Activated B cell treated with CpG ODN at 0.5 μM for 24 hours (primary cell): Measurements from ENCODE around the gene GNPTAB. TPM values are rescaled to one million over a fixed set of nuclear protein-coding genes. Genes with fewer than 3 reads are reported as not detected.
"Not testable (repeated sequence)": the region's sequence is repeated elsewhere in the genome, so short reads cannot be mapped to it uniquely, and the experiment has no call there.

Experiments
- ATAC-seq: fragments of 200-7000 bp; cut with Tn5 transposase; one replicate; pipeline ENCODE4 v1.10.0; 2021; ENCODE audit warnings: low read depth, mild to moderate bottlenecking, moderate library complexity
- CTCF ChIA-PET: fragments of 350-600 bp; sonication (Branson Sonifier 250); formaldehyde crosslinking; loops from one replicate; lab custom pipeline; 2021; ENCODE audit warnings: antibody characterized with exemption; lab: Charles Lee
- POLR2A ChIA-PET: fragments of 350-600 bp; sonication (Branson Sonifier 250); formaldehyde crosslinking; loops from one replicate; lab custom pipeline; 2021; ENCODE audit warnings: antibody characterized with exemption; lab: Charles Lee
- DNase-seq: peaks from one replicate; pipeline ENCODE4 v3.0.0; 2022
- H3K27ac Mint-ChIP-seq: one replicate; pipeline ENCODE4 v1.8.0; 2020; ENCODE audit warnings: mixed read lengths
- H3K27me3 Mint-ChIP-seq: one replicate; pipeline ENCODE4 v1.8.0; 2021; ENCODE audit warnings: mixed read lengths
- H3K36me3 Mint-ChIP-seq: one replicate; pipeline ENCODE4 v1.8.0; 2021; ENCODE audit warnings: low read depth, mixed read lengths
- H3K4me1 Mint-ChIP-seq: one replicate; pipeline ENCODE4 v1.8.0; 2021; ENCODE audit warnings: mixed read lengths
- H3K4me3 Mint-ChIP-seq: one replicate; pipeline ENCODE4 v1.8.0; 2020; ENCODE audit warnings: mild to moderate bottlenecking, mixed read lengths
- H3K9me3 Mint-ChIP-seq: one replicate; pipeline ENCODE4 v1.8.0; 2020; ENCODE audit warnings: mixed read lengths
- intact Hi-C: fragments of 100-400 bp; cut with micrococcal nuclease; formaldehyde crosslinking; loops from one replicate; pipeline ENCODE4 v1.15.1; 2024
- total RNA-seq: library from RNA; stranded (reverse); gene quantifications from 2 replicates; pipeline ENCODE4 v1.2.3, GENCODE V29; 2022
- TF ChIP-seq, protein P1 (sequence below): fragments of 200-600 bp; IDR thresholded peaks from one replicate; pipeline ENCODE4 v1.8.0; 2022; ENCODE audit warnings: antibody characterized with exemption, mild to moderate bottlenecking

Gene GNPTAB
- total RNA-seq, 1 donor from 2014 or later, result 41.8 TPM

- ChIA-PET POLR2A (interaction anchor here (0.6 to 0.7 kb wide), 2 partner anchors 91 to 233 kb away, joined by 3 to 4 read pairs; no protein-coding TSS in a partner anchor), CTCF (no interaction called here)
- no peak within 1 kb of the TSS for H3K4me3 Mint-ChIP-seq
- H3K9me3 Mint-ChIP-seq, result no peaks in the 10 kb centered on the region
- TF ChIP-seq, protein P1, sequence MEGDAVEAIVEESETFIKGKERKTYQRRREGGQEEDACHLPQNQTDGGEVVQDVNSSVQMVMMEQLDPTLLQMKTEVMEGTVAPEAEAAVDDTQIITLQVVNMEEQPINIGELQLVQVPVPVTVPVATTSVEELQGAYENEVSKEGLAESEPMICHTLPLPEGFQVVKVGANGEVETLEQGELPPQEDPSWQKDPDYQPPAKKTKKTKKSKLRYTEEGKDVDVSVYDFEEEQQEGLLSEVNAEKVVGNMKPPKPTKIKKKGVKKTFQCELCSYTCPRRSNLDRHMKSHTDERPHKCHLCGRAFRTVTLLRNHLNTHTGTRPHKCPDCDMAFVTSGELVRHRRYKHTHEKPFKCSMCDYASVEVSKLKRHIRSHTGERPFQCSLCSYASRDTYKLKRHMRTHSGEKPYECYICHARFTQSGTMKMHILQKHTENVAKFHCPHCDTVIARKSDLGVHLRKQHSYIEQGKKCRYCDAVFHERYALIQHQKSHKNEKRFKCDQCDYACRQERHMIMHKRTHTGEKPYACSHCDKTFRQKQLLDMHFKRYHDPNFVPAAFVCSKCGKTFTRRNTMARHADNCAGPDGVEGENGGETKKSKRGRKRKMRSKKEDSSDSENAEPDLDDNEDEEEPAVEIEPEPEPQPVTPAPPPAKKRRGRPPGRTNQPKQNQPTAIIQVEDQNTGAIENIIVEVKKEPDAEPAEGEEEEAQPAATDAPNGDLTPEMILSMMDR, result no peak
- H3K27ac Mint-ChIP-seq, result no peak within 1 kb of the TSS
- DNase-seq, result no peak
- intact Hi-C loops, result no loop called here
- H3K27me3 Mint-ChIP-seq, result no peaks in the 10 kb centered on the region
- no peak for ATAC-seq
- H3K36me3 Mint-ChIP-seq, result peaks cover 45% of the 10 kb centered on the region
- peaks cover 31% of the 10 kb centered on the region for H3K4me1 Mint-ChIP-seq
Observed at GRCh38 chr12:101738920-101739665, 91.7 kb downstream of the GNPTAB start, which contains the start of gene SYCP3. SYCP3 (minus strand) TSS chr12:101739462; CDS start chr12:101737935, 1,527 bp downstream.

- Mint-ChIP-seq H3K9me3 (no peaks in the 10 kb centered on the region), H3K36me3 (peaks cover 46% of the 10 kb centered on the region), H3K27me3 (no peaks in the 10 kb centered on the region), H3K4me3 (no peak overlapping the region), H3K27ac (no peak overlapping the region), H3K4me1 (peaks cover 22% of the 10 kb centered on the region)
- ATAC-seq, result no peak
- POLR2A ChIA-PET, result no interaction called here
- DNase-seq, result no peak
- CTCF ChIA-PET, result interaction anchor here (0.6 kb wide), 1 partner anchor 334 kb away, joined by 4 read pairs; no protein-coding TSS in a partner anchor
- TF ChIP-seq, protein P1, result no peak
- intact Hi-C loops, result no loop called here
Observed at GRCh38 chr12:101737476-101737875, 93.3 kb downstream of the GNPTAB start.

DNA sequence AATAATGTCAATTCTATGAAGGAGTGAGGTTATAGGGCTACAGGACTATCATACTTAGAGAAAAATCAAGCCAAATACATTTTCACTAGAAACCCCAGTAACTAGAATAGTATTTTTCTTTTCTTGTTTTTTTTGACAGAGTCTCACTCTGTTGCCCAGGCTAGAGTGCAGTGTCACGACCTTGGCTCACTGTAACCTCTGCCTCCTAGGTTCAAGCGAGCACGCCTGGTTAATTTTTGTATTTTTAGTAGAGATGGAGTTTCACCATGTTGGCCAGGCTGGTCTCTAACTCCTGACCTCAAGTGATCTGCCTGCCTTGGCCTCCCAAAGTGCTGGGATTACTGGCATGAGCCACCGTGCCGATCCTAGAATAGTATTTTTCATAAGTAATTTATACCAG, 96.3 kb downstream of the GNPTAB start:
- ATAC-seq, DNase-seq, H3K27me3 Mint-ChIP-seq, H3K27ac Mint-ChIP-seq, H3K4me3 Mint-ChIP-seq, intact Hi-C loops, CTCF ChIA-PET, H3K9me3 Mint-ChIP-seq: not testable (repeated sequence)
- Mint-ChIP-seq H3K4me1 (peaks cover 16% of the 10 kb centered on the region), H3K36me3 (peaks cover 50% of the 10 kb centered on the region)
- POLR2A ChIA-PET, result interaction anchor here (1.4 kb wide), 1 partner anchor 36 kb away, joined by 5 read pairs; the partner anchor contains the start of gene CHPT1

DNA sequence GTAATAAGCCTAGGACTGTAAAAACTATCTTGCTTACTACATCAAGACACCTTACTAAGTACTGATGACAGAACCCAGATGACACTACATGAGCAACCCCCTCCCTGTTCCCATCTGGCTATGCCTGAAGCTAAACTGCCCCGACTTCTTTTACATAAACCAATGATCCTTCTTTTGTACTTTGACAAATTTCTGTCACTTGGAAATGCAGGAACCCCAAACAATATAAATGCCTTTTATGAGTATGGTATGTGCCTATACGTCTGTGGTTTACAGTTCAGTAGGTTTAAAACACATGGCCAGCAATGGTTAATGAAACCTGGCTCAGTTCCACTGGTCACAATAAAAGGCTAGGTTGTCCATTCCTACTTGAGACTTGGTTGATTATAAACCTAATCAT, 97.6 kb downstream of the GNPTAB start:
- DNase-seq (no peak), ATAC-seq (no peak)
- Mint-ChIP-seq H3K4me1 (peaks cover 16% of the 10 kb centered on the region), H3K9me3 (peaks cover 4% of the 10 kb centered on the region), H3K27me3 (no peaks in the 10 kb centered on the region), H3K4me3 (no peak overlapping the region), H3K36me3 (peaks cover 49% of the 10 kb centered on the region), H3K27ac (no peak overlapping the region)
- ChIA-PET POLR2A (interaction anchor here (1.2 to 1.4 kb wide), 2 partner anchors 11 to 35 kb away, joined by 5 read pairs; partner anchors contain the start of gene CHPT1), CTCF (no interaction called here)
- intact Hi-C loops, result no loop called here
- TF ChIP-seq, protein P1, result no peak

DNA sequence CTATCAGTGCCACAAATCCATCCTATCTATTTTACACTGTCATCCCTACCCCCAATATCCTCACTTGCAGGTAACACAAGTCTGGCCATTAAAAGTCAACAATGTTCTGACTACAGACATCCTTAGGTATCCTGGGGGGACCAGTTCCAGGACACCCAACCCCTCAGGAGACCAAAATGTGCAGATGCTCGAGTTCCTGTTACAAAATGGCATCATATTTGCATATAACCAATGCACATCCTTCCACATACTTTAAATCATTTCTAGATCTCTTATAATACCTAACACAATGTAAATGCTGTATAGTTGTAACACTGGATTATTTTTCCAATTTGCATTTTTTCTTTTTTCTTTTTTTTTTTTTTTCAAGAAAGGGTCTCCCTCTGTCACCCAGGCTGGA, 98.4 kb downstream of the GNPTAB start:
- intact Hi-C loops, result no loop called here
- H3K4me1 Mint-ChIP-seq, result peaks cover 16% of the 10 kb centered on the region
- ChIA-PET CTCF (no interaction called here), POLR2A (no interaction called here)
- ATAC-seq (peak; percentile 49), DNase-seq (no peak)
- H3K4me3 Mint-ChIP-seq, result no peak overlapping the region
- H3K9me3 Mint-ChIP-seq, result peaks cover 4% of the 10 kb centered on the region
- H3K36me3 Mint-ChIP-seq, result peaks cover 45% of the 10 kb centered on the region
- TF ChIP-seq, protein P1, result no peak
- H3K27me3 Mint-ChIP-seq, result no peaks in the 10 kb centered on the region
- H3K27ac Mint-ChIP-seq, result peak overlapping the region; percentile 51
